SK-N-SH treated with all-trans-retinoic acid at 6 μM for 48 hours (cell line): ENCODE results near the gene OTOF.

Experiments
- ARNTL ChIP-seq: fragments of 450-650 bp; formaldehyde crosslinking; IDR thresholded peaks from 2 replicates; pipeline ENCODE4 v1.5.0; 2020; ENCODE audit warnings: low read depth, mild to moderate bottlenecking, moderate library complexity, borderline replicate concordance
- BACH2 ChIP-seq: fragments of 250-450 bp; sonication (Bioruptor Pico); IDR thresholded peaks from 2 replicates; pipeline ENCODE4 v1.9.0; 2021; ENCODE audit warnings: mild to moderate bottlenecking, borderline replicate concordance
- CSDC2 ChIP-seq: fragments of 250-450 bp; sonication (Bioruptor Pico); IDR thresholded peaks from 2 replicates; pipeline ENCODE4 v1.5.0; 2020; ENCODE audit warnings: mild to moderate bottlenecking, moderate library complexity
- OSR1 ChIP-seq: fragments of 250-450 bp; sonication (Bioruptor Pico); IDR thresholded peaks from 2 replicates; pipeline ENCODE4 v1.8.0; 2022; ENCODE audit warnings: moderate library complexity, mild to moderate bottlenecking, inconsistent platforms
- PPARA ChIP-seq: fragments of 250-450 bp; sonication (Bioruptor Pico); IDR thresholded peaks from 2 replicates; pipeline ENCODE4 v1.5.0; 2020; ENCODE audit warnings: mild to moderate bottlenecking, borderline replicate concordance
- SNAI2 ChIP-seq: fragments of 250-450 bp; sonication (Bioruptor Pico); IDR thresholded peaks from 2 replicates; pipeline ENCODE4 v1.5.0; 2020; ENCODE audit warnings: mild to moderate bottlenecking, moderate library complexity
- TCF4 ChIP-seq: fragments of 250-450 bp; sonication (Bioruptor Pico); IDR thresholded peaks from 2 replicates; pipeline ENCODE4 v1.8.0; 2021; ENCODE audit warnings: mild to moderate bottlenecking, moderate library complexity, borderline replicate concordance
- ZFP3 ChIP-seq: fragments of 250-450 bp; sonication (Bioruptor Pico); IDR thresholded peaks from 2 replicates; pipeline ENCODE4 v1.5.0; 2020; ENCODE audit warnings: mild to moderate bottlenecking, moderate library complexity
- ZFP30 ChIP-seq: fragments of 450-650 bp; formaldehyde crosslinking; IDR thresholded peaks from 2 replicates; pipeline ENCODE4 v1.5.0; 2022; ENCODE audit warnings: mild to moderate bottlenecking, moderate library complexity
- TF ChIP-seq, protein P1 (sequence below): fragments of 250-450 bp; sonication (Bioruptor Pico); IDR thresholded peaks from 2 replicates; pipeline ENCODE4 v1.8.0; 2020; ENCODE audit warnings: mild to moderate bottlenecking, moderate library complexity, borderline replicate concordance
- TF ChIP-seq, protein P2 (sequence below): fragments of 250-450 bp; sonication (Bioruptor Pico); IDR thresholded peaks from 2 replicates; pipeline ENCODE4 v1.5.1; 2021; ENCODE audit warnings: mild to moderate bottlenecking, moderate library complexity
- TF ChIP-seq, protein P3 (sequence below): fragments of 250-450 bp; sonication (Bioruptor Pico); IDR thresholded peaks from 2 replicates; pipeline ENCODE4 v1.5.1; 2020; ENCODE audit warnings: low read depth, mild to moderate bottlenecking, moderate library complexity

DNA sequence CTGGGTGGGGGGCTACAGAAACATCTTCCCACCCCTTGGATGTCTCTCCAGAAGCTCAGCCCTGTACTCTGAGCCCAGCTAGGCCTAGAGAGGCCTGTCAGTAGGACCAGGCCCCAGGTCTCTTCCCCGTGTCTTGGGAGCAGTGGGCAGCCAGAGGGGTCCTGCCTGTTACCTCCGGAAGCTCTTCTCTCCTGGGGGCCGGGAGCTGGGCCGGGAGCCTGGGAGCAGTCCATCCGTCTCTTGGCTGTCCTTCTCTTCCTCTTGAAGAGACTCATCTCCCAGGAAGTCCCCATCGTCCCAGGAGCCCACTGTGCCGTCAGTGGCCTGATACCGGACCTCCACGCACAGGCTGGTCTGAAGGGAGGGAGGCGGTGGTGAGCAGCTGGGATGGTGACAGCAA, 38.3 kb upstream of the OTOF start:
- no peak for TF ChIP-seq PPARA
- TF ChIP-seq OSR1 = no peak
- TF ChIP-seq TCF4 (CRISPR knock-in tag) = no peak
- no peak for TF ChIP-seq ARNTL (CRISPR knock-in tag)
- no peak for TF ChIP-seq BACH2 (CRISPR knock-in tag)
- TF ChIP-seq, protein P1, sequence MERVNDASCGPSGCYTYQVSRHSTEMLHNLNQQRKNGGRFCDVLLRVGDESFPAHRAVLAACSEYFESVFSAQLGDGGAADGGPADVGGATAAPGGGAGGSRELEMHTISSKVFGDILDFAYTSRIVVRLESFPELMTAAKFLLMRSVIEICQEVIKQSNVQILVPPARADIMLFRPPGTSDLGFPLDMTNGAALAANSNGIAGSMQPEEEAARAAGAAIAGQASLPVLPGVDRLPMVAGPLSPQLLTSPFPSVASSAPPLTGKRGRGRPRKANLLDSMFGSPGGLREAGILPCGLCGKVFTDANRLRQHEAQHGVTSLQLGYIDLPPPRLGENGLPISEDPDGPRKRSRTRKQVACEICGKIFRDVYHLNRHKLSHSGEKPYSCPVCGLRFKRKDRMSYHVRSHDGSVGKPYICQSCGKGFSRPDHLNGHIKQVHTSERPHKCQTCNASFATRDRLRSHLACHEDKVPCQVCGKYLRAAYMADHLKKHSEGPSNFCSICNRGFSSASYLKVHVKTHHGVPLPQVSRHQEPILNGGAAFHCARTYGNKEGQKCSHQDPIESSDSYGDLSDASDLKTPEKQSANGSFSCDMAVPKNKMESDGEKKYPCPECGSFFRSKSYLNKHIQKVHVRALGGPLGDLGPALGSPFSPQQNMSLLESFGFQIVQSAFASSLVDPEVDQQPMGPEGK (CRISPR knock-in tag) = no peak
- no peak for TF ChIP-seq CSDC2 (CRISPR knock-in tag)
- TF ChIP-seq ZFP30 (CRISPR knock-in tag) = no peak
- TF ChIP-seq, protein P2, sequence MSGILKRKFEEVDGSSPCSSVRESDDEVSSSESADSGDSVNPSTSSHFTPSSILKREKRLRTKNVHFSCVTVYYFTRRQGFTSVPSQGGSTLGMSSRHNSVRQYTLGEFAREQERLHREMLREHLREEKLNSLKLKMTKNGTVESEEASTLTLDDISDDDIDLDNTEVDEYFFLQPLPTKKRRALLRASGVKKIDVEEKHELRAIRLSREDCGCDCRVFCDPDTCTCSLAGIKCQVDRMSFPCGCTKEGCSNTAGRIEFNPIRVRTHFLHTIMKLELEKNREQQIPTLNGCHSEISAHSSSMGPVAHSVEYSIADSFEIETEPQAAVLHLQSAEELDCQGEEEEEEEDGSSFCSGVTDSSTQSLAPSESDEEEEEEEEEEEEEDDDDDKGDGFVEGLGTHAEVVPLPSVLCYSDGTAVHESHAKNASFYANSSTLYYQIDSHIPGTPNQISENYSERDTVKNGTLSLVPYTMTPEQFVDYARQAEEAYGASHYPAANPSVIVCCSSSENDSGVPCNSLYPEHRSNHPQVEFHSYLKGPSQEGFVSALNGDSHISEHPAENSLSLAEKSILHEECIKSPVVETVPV (CRISPR knock-in tag) = no peak
- TF ChIP-seq ZFP3 (CRISPR knock-in tag) = no peak
- TF ChIP-seq, protein P3, sequence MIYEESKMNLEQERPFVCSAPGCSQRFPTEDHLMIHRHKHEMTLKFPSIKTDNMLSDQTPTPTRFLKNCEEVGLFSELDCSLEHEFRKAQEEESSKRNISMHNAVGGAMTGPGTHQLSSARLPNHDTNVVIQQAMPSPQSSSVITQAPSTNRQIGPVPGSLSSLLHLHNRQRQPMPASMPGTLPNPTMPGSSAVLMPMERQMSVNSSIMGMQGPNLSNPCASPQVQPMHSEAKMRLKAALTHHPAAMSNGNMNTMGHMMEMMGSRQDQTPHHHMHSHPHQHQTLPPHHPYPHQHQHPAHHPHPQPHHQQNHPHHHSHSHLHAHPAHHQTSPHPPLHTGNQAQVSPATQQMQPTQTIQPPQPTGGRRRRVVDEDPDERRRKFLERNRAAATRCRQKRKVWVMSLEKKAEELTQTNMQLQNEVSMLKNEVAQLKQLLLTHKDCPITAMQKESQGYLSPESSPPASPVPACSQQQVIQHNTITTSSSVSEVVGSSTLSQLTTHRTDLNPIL (CRISPR knock-in tag) = no peak
- no peak for TF ChIP-seq SNAI2 (CRISPR knock-in tag)
